Measurements from ENCODE around the gene HIP1.
A peak's percentile ranks its signal among the peaks of the same experiment; 100 is the strongest.
"Not testable (repeated sequence)": the region's sequence is repeated elsewhere in the genome, so short reads cannot be mapped to it uniquely, and the experiment has no call there.

Gene HIP1

DNA sequence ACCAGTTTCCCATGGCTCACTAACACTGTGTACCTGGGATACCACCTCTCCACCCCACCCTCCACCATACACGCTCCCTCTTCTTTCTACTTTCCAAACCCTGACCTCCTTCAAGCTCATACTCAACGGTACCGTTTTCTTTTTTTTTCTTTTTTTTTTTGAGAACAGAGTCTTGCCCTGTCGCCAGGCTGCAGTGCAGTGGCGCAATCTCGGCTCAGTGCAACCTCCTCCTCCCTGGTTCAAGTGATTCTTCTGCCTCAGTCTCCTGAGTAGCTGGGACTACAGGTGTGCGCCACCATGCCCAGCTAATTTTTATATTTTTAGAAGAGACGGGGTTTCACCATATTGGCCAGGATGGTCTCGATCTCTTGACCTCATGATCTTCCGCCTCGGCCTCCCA, 129.3 kb downstream of the HIP1 start:
- not testable (repeated sequence) for DNase-seq (ENCODE audit: low read depth)

DNA sequence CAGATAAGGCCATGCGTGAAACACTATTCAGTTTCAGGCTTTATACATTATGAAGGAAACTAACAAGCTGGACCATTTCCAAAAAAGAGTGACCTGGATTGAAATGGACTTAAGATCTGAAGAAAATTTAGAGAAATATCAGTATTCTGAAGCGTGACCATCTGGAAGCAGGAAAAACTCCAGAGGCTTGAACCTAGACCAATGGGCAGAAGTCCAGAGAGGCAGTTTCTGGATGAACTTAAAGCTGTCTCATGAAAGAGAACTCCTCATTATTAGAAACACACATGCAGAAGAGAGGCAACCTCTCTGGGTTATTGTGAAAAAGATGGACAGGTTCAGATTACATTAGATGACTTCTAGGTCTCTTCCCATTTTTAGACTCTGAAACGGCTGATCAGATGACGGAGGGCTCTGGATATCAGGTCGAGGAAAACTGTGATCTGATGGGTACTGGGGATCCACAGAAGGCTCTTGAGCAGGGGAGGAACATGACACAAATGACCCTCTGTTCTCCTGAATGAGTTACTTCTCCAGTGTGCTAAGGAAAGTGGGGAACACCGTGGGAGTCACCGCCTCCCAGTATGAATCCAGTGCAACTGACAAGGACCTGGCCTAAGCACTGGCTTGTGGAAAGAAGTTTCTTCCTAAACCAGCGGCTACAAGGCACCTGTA, 130.2 kb downstream of the HIP1 start:
- peak; percentile 57 for DNase-seq (ENCODE audit: low read depth)

DNA sequence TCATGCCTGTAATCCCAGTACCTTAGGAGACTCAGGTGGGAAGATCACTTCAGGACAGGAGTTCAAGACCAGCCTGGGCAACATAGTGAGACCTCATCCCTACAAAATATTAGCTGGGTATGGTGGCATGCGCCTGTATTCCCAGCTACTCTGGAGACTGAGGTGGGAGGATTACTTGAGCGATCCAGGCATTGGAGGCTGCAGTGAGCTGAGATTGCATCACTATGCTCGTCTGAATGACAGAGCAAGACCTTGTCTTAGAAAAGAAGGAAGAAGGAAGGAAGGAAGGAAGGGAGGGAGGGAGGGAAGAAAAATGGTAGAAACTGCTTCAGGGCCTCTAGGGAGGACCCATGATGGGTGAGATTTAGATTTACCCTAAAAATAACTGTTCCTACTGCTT, 134.3 kb downstream of the HIP1 start:
- no peak for DNase-seq (ENCODE audit: low read depth)

DNA sequence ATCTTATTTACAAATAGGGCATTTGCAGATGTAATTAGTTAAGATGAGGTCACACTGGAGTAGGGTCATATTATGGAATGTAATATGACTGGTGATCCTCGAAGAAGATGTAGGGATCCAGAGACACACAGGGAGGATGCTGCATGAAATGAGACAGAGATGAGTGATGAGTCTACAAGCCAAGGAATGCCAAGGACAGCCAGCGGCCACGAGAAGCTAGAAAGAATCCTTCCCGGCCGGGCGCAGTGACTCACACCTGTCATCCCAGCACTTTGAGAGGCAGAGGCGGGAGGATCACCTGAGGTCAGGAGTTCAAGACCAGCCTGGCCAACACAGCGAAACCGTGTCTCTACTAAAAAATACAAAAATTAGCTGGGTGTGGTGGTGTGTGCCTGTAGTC, 135.9 kb downstream of the HIP1 start:
- not testable (repeated sequence) for DNase-seq (ENCODE audit: low read depth)

DNA sequence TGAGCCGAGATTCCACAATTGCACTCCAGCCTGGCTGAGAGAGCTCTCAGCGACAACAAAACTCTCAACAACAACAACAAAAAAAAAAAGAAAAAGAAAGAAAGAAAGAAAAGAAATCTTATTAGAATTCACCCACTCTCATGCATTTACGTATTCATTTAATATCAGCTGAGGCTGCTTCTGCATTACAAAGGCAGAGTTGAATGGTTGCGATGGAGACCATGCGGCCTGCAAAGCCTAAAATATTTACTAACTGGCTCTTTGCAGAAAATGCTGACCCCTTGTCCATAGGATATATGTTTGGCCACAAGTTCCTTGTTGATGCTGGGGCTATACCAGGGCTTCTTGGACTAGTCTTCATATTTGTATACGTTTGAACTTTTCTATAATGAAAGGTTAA, 137.2 kb downstream of the HIP1 start:
- DNase-seq (ENCODE audit: low read depth), result no peak

DNA sequence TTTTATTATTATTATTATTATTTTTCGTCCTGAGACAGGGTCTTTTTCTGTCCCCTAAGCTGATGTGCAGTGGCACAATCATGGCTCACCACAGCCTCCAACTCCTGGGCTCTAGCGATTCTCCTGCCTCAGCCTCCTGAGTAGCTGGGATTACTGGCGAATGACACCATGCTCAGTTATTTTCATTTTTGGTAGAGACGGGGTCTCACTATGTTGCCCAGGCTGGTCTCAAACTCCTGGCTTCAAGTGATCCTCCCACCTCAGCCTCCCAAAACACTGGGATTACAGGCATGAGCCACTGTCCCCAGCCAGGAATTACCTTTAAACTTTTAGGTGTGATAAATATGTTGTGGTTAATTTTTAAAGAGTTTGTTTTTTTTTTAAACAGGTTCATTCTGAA, 138.0 kb downstream of the HIP1 start:
- DNase-seq (ENCODE audit: low read depth), result not testable (repeated sequence)

DNA sequence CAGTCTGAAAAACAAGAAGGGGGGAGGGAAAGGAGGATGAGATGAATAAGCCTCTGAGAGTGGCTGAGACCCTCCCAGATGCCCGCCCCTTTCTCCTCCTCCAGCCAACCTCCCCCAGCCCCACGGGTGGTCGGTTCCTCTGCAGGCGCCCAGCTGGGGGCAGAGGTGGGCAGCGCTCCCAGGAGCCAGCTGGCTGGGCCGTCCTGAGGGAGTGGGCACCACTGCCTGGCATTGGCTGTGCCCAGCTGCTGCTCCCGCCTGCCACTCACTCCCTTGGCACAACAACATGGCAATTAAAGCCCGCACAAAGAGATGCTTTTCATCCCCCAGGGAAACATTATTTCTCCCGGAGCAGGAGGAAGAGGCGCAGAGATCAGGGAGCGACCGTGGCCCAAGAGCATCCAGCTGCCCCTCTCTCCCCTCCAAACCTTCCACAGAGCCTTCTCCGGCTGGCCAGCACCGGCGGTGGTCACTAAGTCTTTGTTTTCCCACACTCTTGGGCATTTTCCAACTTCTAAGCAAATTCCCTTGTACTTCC, 139.4 kb downstream of the HIP1 start:
- no peak for DNase-seq (ENCODE audit: low read depth)

DNA sequence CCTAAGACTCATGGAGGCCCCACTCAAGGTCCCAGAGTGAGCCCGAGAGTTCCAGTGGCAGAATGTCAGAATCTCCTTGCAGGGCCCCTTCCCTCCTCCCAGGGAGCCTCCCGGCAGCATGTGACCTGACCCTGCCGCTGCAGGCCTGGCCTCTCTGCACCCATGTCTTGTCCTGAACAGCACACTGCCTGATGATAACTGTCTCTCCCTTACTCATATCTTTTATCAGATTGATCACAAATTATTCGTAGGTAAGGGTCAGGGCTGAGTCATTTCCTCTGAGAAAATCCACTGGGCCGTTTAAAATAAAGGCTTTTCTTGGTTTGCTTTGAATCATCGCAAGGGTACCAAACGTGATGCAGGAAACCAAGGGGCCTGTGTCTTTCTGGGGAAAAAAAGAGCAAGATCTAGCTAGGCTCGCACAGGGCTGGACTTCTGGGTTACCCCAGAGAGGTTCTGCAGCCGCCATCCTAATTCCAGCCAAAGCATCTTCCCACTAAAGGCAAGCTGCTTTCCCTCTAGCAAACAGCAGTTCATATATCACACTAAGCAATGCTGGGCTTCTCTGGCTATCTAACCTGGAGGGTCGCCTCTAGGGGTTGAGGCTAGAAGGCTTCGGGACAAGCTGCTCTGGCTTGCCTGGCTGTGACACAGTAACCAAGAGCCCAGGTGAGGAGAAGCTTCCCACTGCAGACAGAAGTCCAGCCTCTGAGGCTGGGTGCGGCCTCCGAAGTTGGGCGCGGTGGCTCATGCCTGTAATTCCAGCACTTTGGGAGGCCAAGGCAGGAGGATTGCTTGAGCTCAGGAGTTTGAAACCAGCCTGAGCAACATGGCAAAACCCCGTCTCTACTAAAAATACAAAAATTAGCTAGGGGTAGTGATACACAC, 141.8 kb downstream of the HIP1 start:
- no peak for DNase-seq (ENCODE audit: low read depth)

DNA sequence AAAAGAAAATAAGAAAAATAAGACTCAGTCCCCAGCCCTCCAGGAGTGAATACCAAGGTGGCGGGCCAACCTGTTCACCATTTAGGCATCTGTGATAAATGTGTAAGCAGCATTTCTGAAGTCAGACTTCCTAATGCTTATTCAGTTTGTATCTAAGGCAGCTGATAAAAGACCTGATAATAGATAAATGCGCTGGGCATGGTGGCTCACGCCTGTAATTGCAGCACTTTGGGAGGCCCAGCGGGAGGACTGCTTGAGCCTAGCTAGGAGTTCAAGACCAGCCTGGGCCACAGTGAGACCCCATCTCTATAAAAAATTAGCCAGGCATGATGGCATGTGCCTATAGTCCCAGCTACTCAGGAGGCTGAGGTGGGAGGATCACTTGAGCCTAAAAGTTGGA, 143.0 kb downstream of the HIP1 start:
- DNase-seq (ENCODE audit: low read depth), result no peak

DNA sequence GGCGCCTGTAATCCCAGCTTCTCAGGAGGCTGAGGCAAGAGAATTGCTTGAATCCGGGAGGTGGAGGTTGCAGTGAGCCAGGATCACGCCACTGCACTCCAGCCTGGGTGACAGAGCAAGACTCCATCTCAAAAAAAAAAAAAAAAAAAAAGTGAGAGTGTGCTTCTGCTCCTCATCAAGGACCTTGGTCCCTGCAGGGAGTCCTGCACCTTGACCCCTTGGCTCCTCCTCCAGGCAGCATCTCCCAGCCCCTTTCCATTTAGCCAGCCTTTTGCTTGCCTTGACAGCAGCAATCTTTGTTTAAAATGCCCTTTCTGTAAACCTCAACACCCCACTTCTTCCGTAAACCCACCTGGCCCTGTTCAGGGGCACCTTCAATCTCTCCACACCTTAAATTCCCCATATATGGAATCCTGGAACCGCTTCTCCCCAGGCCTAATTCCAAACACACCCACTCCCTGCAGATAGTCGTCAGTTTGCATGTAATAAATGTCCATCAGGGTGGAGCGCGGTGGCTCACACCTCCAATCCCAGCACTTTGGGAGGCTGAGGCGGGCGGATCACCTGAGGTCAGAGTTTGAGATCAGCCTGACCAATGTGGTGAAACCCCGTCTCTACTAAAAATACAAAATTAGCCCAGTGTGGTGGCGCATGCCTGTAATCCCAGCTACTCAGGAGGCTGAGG, 145.1 kb downstream of the HIP1 start:
- not testable (repeated sequence) for DNase-seq (ENCODE audit: low read depth)

DNA sequence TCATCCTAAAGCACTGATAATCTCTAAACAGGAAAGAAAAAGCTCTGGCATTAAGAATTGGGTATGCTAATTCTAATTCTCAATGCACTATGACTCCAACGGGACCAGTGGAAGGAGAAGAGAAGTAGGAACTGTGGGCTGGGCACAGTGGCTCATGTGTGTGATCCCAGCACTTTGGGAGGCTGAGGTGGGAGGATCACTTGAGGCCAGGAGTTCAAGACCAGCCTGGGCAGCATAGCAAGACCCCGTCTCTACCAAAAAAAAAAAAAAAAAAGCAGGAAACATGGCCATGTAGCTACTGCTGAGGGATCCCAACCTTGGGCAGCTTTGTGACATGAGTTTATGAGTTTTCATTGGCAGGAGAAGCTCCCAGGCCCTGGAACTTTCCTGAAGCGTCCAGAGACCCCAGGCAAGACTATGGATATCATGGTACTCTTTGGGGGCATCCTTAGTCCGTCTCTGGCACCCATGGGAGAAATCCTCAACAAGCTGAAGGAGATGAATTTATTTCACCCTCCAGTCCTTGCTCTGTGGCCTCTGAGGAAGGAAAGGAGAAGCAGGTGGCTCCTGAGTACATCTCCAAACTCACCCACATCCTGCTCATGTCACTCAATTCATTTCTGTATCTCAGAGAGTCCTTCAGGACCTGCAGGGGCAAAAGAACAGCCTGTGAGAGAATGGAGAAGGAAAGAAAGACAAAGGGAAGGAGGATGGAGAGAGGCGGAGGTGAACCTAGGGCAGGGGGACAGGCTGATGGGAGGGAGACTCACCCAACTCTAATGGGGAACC, 147.1 kb downstream of the HIP1 start:
- no peak for DNase-seq (ENCODE audit: low read depth)

DNA sequence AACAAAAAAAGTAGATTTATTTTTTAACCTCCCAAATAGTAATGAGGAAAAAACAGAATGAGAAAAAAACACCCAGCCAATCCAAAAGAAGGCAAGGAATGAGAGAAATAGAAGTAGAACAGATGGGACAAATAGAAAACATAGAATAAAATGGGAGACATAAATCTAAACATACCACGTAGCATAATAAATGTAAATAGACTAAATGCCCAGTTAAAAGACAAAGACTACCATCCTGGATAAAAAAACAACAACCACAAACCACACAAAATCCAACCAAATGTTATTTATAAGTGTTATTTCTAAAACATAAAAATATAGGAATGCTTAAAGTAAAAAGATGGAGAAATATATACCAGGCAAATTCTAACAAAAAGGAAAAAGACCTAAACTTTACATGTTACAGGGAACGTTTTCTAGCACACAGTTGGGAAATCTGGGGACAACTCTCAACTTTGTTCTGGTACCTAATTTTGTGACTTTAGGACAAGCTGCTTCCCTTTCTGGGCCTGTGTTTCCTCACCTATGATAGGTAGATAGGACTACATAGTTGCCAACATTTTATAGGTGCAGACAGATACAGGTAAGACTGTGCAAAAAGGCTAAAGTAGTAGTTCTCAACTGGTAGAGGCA, 148.3 kb downstream of the HIP1 start:
- no peak for DNase-seq (ENCODE audit: low read depth)

DNA sequence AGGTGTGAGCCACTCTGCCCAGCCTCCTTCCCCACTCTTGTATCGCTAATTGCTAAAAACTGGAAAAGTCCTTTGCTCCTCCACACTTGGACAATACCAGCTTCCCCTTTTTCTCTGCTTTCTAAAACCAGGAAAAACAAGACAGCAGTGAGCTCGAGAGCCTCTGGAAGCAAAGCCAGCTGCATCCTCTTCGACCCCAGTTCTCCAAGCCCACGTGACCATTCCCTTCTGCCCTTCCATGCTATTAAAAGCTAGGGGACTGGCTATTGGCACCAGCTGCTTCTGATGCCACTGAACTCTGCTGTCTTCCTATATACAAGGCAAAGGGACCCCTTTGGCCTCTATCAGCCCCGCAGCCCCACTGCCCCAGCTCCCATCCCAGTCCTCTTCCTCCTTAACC, 154.4 kb downstream of the HIP1 start:
- no peak for DNase-seq (ENCODE audit: low read depth)

DNA sequence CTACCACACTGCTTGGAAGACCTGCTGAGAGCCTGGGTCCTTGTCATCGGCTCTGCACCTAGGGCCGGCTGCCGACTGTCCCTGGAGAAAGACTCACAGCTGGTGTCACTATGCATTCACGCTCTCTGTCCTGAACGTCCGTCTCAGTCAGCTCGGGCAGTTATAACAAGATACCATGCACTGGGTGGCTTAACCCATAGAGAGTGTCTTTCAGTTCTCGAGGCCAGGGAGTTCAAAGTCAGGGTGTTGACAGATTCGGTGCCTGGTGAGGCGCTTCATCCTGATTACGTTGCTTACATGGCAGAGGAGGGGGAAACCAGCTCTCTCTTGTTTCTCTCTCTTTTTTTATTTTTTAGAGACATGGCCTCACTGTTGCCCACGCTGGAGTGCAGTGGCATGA, 155.5 kb downstream of the HIP1 start:
- no peak for DNase-seq (ENCODE audit: low read depth)

DNA sequence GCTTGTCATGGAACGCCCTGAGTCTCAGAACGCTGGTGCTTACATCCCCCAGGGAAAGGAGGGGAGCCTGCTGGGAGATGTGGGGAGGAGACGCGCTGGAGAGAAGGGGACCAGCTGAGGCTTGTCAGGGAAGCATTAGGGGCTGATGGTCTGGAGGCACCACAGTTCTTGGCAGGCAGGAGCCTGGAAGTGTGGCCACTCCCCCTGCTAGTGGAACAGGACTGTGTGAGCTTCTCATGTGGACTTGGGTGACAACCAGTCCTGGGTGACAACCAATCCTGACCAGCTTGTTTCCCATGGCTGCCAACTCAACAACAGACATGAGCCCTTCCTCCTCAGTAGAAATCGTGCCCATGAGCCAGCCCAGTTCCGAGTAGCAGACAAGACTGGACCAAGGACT, 158.8 kb downstream of the HIP1 start:
- DNase-seq (ENCODE audit: low read depth), result no peak

DNA sequence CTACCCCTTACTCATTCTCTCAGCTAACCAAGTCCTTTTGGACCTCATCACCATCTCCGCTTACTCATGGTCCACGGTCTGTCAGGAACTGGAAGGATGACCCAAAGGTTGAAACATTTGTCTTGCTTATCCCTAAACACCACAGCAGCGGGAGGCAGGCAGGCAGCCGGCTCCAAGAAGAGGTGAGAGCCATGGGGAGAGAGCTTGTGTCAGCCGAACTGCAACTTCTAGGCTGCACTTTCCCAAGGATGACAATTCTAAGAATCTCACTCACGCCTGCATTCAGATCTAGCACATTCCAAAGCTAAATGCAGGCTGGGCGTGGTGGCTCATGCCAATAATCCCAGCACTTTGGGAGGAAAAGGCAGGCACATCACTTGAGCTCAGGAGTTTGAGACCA, 160.7 kb downstream of the HIP1 start:
- no peak for DNase-seq (ENCODE audit: low read depth)

DNA sequence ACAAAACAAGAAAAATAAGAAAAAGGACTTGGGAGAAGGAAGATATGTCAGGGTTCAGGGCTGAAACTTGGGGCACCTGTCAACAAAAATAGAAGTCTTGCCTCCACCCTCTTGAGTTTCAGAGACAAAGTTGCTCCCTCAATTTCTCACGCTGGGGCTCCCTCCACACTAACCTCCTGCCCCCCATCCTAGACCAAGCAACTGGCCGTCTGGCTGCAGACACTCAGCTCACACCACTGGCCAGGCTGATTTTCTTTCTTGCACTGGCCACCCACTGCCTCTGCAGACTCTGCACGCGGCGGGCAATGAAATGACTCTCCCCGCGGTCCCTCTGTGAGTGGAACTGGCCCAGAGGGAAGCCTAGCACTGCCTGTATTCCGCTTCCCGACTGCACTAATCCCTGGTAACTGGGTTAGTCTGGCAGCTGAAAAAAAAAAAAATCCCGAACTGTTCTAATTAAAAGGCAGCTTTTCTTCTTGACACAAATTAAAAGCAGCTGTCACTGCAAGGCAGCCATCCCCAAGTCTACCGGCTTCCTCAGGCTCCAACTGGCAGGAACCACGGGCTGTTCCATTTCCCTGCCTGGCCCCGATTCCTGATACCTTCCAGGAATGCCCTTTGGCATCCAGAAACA, 163.1 kb downstream of the HIP1 start:
- DNase-seq (ENCODE audit: low read depth), result peak; percentile 69

DNA sequence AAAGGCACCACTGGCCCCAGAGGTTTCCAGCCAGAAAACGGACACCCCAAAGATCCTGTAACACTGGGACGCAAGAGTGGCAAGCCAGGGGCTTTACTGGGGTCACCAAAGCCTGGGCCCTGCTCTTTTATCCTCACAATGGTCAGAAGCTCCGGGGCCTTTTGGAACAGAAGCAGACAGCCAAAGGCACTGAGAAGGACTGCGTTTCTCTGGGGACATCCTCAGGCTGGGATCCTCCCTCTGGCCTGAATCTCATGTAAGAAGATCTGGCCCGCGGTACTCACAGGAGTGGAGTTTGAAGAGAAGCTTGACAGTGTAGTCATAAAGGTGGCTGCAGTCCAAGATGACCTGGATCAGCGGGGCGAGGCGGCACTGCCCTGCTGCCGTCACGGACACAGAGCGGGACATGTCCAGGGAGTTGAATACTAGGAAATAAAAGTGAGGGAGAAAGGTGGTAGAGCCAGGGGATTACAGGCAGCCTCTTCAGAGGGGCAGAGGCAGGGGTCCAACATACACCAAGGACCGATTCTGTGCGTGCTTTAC, 165.2 kb downstream of the HIP1 start:
- no peak for DNase-seq (ENCODE audit: low read depth)

DNA sequence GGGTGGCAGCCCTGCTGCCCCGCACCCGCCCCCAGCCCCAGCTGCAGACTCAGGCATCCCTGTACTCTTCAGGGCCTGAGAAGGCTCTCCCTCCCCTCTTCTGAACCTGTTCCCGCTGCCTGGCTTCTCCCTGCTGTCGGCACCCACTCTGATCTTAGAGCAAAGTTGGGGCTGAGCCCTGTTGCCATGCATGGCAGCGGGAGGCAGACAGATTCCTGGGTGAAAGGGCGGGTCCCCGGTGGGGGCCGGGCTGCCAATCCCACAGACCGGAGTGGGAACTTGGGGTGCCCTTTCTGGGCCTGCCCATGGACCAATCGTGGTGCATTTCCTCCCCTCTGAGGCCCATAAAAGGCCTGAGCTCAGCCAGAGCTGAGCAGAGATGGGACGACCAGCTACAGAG, 165.9 kb downstream of the HIP1 start:
- no peak for DNase-seq (ENCODE audit: low read depth)

DNA sequence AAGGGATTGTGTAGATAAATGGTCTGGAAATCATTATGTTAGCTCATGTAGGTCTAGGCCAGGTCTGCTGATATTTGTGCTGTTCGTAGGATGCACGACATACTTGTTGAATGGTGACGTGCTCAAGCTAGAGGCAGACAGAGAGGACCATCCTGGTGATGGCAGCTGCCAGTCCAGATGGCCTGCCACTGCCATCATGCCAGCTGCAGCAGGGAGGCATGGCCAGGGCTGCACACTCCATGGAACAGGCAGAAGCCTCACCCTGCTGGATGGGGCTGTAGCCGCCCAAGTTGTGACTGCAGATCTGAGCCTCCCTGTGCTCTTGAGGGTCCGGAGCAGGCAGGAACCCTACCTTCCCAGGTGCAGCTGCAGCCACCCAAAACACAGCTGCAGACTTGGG, 166.3 kb downstream of the HIP1 start:
- no peak for DNase-seq (ENCODE audit: low read depth)

DNA sequence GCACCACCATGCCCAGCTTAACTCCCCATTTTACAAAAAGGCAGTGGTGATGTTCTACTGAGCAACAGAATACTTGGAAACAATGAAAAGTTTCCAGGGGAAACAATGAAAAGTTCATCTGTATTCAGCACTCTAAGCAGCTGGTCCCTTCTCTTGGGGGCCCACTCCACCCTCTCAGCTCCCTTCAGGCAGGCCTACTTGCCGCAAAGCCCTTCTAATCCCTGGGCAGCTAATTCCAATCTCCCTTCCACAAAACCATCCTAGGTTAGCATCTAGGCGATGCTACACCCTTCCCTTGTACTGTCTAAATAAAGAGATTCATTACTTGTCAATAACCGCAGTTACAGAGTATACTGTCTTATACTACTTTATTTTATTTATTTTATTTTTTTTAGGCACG, 167.5 kb downstream of the HIP1 start:
- no peak for DNase-seq (ENCODE audit: low read depth)

Measured in fibroblast of gingiva (primary cell).